Measurements from ENCODE around the gene CABP4. TPM values are rescaled to one million over a fixed set of nuclear protein-coding genes. Genes with fewer than 3 reads are reported as not detected.

CABP4 gene
- total RNA-seq, 1 donor from 2014 or later = 0.35 TPM

GRCh38 chr11:67416416-67417335 is 38.5 kb upstream of the CABP4 start:
- Mint-ChIP-seq H3K27ac (ENCODE audit: unreplicated experiment) (peak overlapping the region; percentile 10), H3K4me1 (ENCODE audit: unreplicated experiment) (peaks cover 21% of the 10 kb centered on the region), H3K4me3 (ENCODE audit: unreplicated experiment) (peak overlapping the region; percentile 48), H3K9me3 (ENCODE audit: unreplicated experiment) (no peaks in the 10 kb centered on the region), H3K27me3 (ENCODE audit: unreplicated experiment) (no peaks in the 10 kb centered on the region), H3K36me3 (ENCODE audit: unreplicated experiment) (no peaks in the 10 kb centered on the region)
- no peak for DNase-seq (ENCODE audit: extremely low spot score, unreplicated experiment)
- no peak for TF ChIP-seq CTCF (IDR thresholded peaks at IDR 0.05)

GRCh38 chr11:67417425-67417824 is 37.7 kb upstream of the CABP4 start:
- Mint-ChIP-seq H3K27me3 (ENCODE audit: unreplicated experiment) (no peaks in the 10 kb centered on the region), H3K9me3 (ENCODE audit: unreplicated experiment) (no peaks in the 10 kb centered on the region), H3K36me3 (ENCODE audit: unreplicated experiment) (no peaks in the 10 kb centered on the region), H3K4me1 (ENCODE audit: unreplicated experiment) (peaks cover 21% of the 10 kb centered on the region), H3K4me3 (ENCODE audit: unreplicated experiment) (no peak overlapping the region), H3K27ac (ENCODE audit: unreplicated experiment) (no peak overlapping the region)
- DNase-seq (ENCODE audit: extremely low spot score, unreplicated experiment) = no peak
- no peak for TF ChIP-seq CTCF (IDR thresholded peaks at IDR 0.05)

GRCh38 chr11:67418476-67419281 is 36.5 kb upstream of the CABP4 start:
- Mint-ChIP-seq H3K4me1 (ENCODE audit: unreplicated experiment) (peaks cover 21% of the 10 kb centered on the region), H3K36me3 (ENCODE audit: unreplicated experiment) (no peaks in the 10 kb centered on the region), H3K27ac (ENCODE audit: unreplicated experiment) (no peak overlapping the region), H3K9me3 (ENCODE audit: unreplicated experiment) (no peaks in the 10 kb centered on the region), H3K4me3 (ENCODE audit: unreplicated experiment) (no peak overlapping the region), H3K27me3 (ENCODE audit: unreplicated experiment) (no peaks in the 10 kb centered on the region)
- no peak for DNase-seq (ENCODE audit: extremely low spot score, unreplicated experiment)
- TF ChIP-seq CTCF (IDR thresholded peaks at IDR 0.05) = no peak

- Mint-ChIP-seq H3K9me3 (ENCODE audit: unreplicated experiment) (no peaks in the 10 kb centered on the region), H3K27me3 (ENCODE audit: unreplicated experiment) (no peaks in the 10 kb centered on the region), H3K4me3 (ENCODE audit: unreplicated experiment) (peak overlapping the region; percentile 14)
Observed at GRCh38 chr11:67419325-67420049, 35.7 kb upstream of the CABP4 start.

More at GRCh38 chr11:67419325-67420049, 35.7 kb upstream of the CABP4 start:
- TF ChIP-seq CTCF (IDR thresholded peaks at IDR 0.05) = no peak
- peaks cover 21% of the 10 kb centered on the region for H3K4me1 Mint-ChIP-seq (ENCODE audit: unreplicated experiment)
- no peak overlapping the region for H3K27ac Mint-ChIP-seq (ENCODE audit: unreplicated experiment)
- no peak for DNase-seq (ENCODE audit: extremely low spot score, unreplicated experiment)
- H3K36me3 Mint-ChIP-seq (ENCODE audit: unreplicated experiment) = no peaks in the 10 kb centered on the region

Data from osteocyte (in vitro differentiated cells).